Iris pigment epithelial cell (primary cell): ENCODE data around the gene NR3C1.

Experiments
- DNase-seq: peaks from one replicate; pipeline ENCODE4 v3.0.0-alpha.2; 2011; ENCODE audit warnings: low read depth

NR3C1 gene

GRCh38 chr5:143426437-143426991 lies 23.0 kb upstream of the NR3C1 start:
- peak; percentile 21 for DNase-seq

- DNase-seq: no peak
Observed at GRCh38 chr5:143425835-143426234, 22.3 kb upstream of the NR3C1 start.

GRCh38 chr5:143418140-143418866 lies 14.8 kb upstream of the NR3C1 start:
- DNase-seq: no peak

GRCh38 chr5:143417503-143418139 lies 14.1 kb upstream of the NR3C1 start:
- no peak for DNase-seq

GRCh38 chr5:143416411-143416810 lies 12.9 kb upstream of the NR3C1 start:
- no peak for DNase-seq

- DNase-seq: no peak
Observed at GRCh38 chr5:143413958-143414669, 10.6 kb upstream of the NR3C1 start.

- peak; percentile 43 for DNase-seq
Observed at GRCh38 chr5:143412661-143413342, 9.3 kb upstream of the NR3C1 start.

- DNase-seq: no peak
Observed at GRCh38 chr5:143409926-143410325, 6.4 kb upstream of the NR3C1 start.

- no peak for DNase-seq
Observed at GRCh38 chr5:143406408-143406807, 2.9 kb upstream of the NR3C1 start.

- DNase-seq: no peak
Observed at GRCh38 chr5:143405849-143406098, 2.3 kb upstream of the NR3C1 start.

- peak; percentile 86 for DNase-seq
Observed at GRCh38 chr5:143405063-143405848, 1.8 kb upstream of the NR3C1 start.

- DNase-seq: peak; percentile 95
Observed at GRCh38 chr5:143404416-143405062, 1.1 kb upstream of the NR3C1 start.

- DNase-seq: no peak
Observed at GRCh38 chr5:143403334-143403592, 223 bp downstream of the NR3C1 start.

GRCh38 chr5:143402553-143403333 lies 743 bp downstream of the NR3C1 start:
- peak; percentile 73 for DNase-seq

- DNase-seq: no peak
Observed at GRCh38 chr5:143402017-143402552, 1.4 kb downstream of the NR3C1 start.

GRCh38 chr5:143401227-143402016 lies 2.1 kb downstream of the NR3C1 start:
- no peak for DNase-seq

GRCh38 chr5:143400541-143401226 lies 2.8 kb downstream of the NR3C1 start:
- DNase-seq: peak; percentile 71

GRCh38 chr5:143399616-143400540 lies 3.6 kb downstream of the NR3C1 start:
- no peak for DNase-seq
